Fibroblast of skin of left biceps (primary cell): ENCODE results near the gene ZNF821.
"Not testable (repeated sequence)": the region's sequence is repeated elsewhere in the genome, so short reads cannot be mapped to it uniquely, and the experiment has no call there.

Experiments used
- DNase-seq, 2 experiments: peaks; one replicate each; pipeline ENCODE4 v3.0.0-alpha.2; 2013; ENCODE audit warnings: low read depth in 2 of 2

Gene ZNF821, protein sequence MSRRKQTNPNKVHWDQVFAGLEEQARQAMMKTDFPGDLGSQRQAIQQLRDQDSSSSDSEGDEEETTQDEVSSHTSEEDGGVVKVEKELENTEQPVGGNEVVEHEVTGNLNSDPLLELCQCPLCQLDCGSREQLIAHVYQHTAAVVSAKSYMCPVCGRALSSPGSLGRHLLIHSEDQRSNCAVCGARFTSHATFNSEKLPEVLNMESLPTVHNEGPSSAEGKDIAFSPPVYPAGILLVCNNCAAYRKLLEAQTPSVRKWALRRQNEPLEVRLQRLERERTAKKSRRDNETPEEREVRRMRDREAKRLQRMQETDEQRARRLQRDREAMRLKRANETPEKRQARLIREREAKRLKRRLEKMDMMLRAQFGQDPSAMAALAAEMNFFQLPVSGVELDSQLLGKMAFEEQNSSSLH

DNA sequence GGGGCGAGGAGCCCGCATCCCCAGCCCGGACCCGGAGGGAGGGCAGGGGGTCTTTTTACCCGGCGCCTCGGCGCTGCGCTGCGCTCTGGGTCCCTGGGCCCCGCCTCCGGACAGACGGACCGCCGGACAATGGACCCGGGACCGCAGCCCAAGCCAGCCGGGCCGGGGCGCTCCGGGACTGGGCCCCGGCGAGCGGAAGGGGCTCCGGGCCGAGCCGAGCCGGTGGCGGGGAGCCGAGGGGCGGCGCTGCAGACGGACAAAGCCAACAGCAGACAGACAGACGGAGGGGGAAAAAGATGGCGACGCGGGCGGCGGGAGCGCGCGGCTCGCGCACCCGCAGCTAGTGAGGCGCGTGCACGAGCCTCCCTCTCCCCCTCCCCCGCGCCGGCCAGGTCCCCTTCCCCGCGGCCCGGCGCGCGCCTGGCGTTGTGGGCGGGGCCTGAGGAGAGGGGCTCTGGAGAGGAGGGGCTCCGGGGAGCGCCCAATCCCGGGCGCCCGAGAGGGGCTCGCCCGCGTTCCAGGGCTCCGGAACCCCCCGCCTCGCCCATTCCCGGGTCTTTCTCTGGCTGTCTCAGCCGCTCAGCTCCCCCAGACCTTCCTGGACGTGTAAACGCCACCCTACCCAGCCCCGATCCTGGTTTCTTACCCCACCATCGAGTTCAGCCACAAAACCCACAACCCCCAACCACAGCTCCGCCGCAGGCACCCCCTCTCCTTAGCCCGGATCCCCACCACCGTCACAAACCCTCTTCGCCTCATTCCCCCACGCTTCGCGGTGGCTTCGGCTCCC is at the start of gene ZNF821:
TSS of gene ZNF821 (minus strand) at position 334 of the 790 bp plus-strand sequence. CDS start 4,236 bp downstream, outside the sequence.
- peak in 1 of 2 experiments; percentile 57 for DNase-seq

DNA sequence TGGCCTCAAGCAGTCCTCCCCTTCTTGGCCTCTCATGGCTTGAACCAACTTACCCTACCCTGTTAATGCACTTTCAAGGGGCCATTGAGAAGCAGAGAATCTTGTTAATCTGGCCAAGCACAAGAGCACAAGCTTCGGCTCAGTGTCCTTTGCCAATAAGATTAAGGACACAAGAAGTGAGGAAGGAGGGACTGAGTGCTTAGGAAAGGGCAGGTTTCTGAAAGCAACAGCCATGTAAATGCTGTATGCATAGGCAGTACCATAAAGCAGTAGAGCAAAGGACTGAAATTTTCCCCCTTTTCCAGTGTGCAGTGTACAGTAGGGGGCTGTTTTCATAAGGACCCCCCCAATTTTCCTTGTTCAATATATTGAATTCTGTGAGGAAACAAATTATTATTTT is 49.0 kb upstream of the ZNF821 start:
- DNase-seq = no peak

DNA sequence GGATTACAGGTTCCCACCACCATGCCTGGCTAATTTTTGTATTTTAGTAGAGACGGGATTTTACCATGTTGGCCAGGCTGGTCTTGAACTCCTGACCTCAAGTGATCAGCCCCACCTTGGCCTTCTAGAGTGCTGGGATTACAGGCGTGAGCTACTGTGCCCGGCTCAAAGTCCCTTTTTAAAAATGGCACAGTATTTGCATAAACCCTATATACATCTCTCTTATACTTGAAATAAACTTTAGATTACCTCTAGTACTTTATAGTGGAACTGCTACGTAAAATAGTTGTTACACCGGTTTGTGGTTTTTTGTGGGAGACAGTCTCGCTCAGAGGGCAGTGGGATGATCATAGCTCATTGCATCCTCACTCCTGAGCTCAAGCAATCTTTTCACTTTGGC is 47.6 kb upstream of the ZNF821 start:
- DNase-seq = no peak

DNA sequence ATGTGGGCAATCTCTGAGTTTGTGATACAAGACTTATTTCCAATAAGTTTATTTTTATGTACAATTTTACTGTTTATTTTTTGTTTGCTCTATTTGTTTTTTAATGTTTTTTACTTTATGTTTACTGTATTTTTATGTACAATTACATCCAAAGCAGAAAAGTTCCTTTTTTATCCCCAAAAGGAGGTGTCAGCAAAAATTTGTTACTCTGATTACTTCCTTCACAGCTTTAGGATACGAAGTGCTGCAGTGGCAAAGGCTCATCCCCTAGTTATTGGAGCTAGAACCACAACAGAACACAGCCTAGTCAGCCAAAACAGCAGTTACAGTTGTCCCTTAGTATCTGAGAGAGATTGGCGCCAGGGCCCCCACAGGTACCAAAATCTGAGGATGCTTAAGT is 47.0 kb upstream of the ZNF821 start:
- no peak for DNase-seq

DNA sequence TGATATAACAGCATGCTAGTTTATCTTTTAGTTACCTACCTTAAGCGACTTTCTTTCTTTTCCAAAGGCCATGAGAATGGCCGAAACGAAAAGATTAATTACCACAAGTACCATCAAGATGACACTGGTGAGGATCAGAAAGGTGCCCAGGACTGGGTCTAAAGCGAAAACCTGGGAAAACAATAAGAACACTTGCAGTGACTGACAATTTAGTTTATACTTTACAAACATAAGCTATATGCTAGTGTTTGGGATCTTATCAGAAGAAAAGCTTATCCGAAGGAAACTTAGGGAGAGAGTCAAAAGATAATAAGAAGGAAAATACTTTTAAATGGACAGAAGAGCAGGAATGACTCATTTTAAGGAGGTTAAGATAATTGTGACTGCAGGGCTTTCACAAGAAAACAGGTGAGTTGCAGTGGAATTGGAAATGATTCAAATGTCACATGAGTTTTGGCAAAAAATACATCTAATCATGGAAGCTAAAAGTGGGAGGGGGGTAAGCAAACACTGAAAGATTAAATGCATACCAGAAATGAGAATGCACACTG is 46.1 kb upstream of the ZNF821 start:
- DNase-seq = no peak

DNA sequence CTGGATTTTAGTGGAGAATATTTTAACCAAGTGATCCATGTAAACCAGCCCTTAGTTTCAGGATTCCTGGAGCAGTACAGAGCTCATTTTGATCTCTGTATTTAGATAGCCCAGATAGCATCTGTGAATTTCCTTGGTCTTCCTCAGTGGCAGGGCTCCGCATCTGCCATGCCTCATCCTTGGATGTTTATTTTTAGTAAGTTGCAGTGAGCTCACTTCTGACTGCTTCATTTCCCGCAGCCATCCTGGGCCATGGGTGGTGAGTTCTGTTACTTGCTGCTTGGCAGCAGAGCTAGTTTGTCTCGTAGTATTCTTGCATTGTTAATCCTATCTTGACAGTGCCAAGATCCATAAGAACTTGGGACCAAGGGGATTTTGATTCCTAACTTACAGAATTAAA is 45.1 kb upstream of the ZNF821 start:
- no peak for DNase-seq

DNA sequence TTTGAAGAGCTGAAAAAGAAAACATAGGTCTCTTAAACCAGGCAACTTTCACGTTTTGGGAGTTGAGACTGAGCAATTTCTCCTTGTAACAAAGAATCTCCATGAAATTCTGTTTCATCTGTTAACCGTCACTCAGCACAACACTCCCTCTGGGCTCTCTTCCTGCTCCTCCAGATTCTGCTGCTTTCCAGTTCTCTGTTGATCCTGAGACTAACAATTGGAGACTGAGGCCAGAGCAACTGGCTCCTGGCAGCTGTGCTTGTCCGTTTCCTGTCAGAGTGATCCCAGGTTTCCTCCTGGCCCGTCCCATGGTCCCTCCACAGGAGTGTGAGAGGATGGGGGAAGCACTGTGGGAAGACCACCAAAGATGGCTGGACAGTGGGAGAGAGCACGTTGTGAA is 43.8 kb upstream of the ZNF821 start:
- DNase-seq = no peak

DNA sequence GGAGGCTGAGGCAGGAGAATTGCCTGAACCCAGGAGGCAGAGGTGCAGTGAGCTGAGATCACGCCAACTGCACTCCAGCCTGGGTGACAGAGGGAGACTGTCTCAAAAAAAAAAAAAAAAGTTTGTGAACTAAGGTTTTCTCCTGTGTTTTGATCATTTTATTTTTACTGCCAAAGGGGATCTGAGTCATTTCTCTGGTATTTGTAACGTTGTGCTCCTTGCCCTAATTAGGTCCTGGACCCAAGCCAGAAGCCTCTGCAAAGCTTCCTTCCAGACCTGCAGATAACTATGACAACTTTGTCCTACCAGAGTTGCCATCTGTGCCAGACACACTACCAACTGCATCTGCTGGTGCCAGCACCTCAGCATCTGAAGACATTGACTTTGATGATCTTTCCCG is 43.4 kb upstream of the ZNF821 start:
- peak; percentile 81 to 84 for DNase-seq

DNA sequence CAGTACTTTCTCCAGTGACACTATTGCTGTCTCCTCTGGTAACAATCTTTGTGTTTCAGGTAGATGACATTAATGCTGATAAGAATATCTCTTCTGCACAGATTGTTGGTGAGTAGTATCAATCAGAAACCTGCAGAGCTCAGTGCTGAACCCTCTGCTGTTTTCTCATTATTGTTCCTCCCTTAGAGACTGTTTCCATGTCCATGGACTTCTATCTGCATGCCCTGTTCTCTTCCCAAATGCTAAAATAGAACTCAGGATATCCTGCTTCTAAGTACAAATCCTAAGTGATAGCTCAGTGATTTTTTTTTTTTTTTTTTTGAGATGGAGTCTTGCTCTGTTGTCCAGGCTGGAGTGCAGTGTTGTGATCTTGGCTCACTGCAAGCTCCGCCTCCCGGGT is 40.7 kb upstream of the ZNF821 start:
- no peak for DNase-seq

DNA sequence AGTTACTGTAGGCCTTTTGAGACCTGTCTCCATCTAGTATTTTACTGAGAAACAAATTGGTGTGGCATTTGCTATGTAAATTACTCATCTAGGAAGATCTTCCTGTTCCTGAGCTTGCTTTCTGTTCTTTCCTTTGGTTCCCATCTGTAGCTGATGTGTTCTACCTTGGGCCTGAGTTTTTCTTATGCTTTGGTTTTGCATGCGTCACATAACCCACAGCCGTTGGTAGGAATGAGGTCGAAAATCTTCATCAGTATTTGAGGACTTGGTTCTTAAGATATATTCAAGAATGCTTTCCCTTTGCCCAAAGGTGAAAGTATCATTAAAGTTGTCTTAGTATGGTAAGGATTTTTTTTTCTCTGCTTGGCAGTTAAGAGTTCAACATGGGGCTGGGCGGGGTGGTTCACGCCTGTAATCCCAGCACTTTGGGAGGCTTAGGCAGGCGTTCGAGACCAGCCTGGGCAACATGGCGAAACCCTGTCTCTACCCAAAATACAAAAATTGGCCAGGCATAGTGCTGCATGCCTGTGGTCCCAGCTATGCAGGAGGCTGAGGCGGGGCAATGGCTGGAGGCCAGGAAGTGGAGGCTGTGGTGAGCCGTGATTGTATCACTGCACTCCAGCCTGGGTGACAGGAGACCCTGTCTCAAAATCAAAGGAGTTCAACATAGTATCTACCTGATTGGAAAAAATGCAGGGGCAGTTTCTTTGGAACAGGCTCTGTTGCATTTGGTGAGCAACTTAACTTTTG is 40.1 kb upstream of the ZNF821 start:
- DNase-seq = no peak

DNA sequence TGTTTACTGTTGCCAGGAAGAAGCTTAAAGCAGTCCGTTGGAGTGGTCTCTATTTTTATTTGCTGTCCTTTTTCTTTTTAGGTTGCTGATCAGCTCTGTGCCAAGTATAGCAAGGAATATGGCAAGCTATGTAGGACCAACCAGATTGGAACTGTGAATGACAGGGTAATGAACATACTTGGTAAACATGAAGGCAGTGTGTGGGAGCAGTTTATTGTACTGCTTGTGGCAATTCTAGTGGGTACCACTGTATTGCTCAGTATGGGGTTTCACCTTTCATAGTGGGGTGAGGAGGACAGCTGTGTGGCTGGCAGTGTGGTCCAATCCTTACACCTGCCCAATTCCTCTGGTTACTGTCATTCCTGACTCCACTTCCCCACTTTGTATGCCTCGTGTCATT is 36.7 kb upstream of the ZNF821 start:
- DNase-seq = no peak

DNA sequence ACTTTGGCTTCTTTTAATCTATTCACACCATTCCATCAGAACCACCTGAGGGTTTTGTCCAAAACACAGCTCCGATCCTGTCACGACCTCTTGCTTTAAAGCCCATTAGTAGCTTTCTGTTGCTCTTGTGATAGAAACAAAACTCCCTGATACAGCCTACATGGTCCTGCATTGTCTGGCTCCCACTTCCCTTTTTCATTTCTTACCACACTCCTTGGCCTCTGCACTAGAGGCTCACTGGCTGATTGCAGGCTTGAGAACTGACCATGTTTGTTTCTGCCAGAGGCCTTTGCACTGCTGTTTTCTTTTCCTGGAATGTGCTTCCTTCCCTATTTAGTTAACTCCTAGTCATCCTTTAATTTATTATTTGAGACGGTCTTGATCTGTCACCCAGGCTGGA is 35.1 kb upstream of the ZNF821 start:
- DNase-seq = no peak

DNA sequence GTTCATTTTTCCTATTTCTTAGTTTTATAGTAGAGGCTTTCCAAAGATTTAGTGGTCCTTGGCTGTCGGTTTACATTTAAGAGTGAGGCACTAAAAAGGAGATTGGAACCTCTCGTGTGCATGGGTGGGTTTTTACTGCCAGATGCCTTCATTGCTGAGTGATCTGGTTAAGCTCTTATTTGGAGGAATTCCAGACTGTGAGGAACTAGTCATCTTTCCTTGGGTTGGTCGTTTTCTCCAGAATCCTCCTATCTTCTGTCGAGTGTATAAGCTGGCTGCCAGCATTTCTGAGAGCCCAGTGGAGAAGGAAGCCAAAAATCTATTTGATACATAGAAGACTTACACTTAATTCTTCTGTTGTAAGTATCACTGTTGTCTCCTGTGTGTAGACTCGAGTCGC is 33.9 kb upstream of the ZNF821 start:
- no peak for DNase-seq

DNA sequence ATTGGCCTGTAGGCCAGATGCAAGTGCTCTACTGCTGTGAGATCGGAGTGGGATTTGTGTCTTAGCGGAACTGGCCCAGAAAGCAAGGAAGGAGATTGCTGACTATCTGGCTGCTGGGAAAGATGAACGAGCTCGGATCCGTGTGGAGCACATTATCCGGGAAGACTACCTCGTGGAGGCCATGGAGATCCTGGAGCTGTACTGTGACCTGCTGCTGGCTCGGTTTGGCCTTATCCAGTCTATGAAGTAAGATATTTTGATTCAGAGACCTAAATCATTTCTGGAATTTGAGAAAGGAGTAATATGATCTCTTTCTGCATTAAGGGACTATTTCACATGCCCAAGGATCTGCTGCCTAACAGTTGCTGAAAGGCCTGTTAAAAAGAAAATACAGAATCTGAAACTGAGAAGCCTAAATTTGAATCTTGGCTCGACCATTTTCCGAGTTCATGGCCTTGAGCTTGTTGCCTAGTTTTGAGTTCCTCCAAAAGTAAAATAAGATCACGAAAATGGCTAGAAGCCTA is 32.5 kb upstream of the ZNF821 start:
- DNase-seq = no peak

DNA sequence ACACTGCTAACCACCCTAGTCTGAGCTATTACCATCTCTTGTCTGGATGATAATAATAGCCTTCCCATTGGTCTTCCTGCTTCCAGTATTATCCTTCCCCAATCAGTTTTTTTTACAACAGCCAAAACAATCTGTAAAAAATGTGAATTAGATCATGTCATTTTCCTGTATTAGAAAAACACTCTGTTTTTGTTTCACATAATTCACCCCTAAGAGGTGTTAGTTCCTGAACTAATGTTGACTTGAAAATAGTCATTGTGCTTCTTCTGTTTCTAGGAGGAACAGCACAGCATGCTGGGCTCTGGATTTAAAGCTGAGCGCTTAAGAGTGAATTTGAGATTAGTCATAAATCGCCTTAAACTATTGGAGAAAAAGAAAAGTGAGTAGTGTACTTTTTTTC is 31.4 kb upstream of the ZNF821 start:
- no peak for DNase-seq

DNA sequence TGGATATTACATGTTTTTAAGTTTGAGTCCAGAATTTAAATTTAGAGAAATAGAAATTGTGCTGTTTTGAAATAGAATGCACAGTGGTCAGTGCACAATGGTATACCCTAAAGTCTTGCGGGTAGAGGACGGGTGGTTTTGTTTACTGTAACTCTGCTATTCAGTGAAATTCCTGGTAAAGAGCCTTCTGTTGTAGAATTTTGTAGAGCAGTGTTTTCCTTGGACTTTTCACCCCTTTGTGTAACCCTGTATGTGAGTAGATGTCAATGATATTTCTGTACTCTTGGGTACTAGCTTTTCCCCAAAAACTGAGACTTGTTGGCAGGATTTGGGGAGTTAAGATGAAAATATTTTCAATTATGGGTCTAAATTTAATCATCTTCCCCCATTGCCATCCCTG is 30.8 kb upstream of the ZNF821 start:
- DNase-seq = no peak

DNA sequence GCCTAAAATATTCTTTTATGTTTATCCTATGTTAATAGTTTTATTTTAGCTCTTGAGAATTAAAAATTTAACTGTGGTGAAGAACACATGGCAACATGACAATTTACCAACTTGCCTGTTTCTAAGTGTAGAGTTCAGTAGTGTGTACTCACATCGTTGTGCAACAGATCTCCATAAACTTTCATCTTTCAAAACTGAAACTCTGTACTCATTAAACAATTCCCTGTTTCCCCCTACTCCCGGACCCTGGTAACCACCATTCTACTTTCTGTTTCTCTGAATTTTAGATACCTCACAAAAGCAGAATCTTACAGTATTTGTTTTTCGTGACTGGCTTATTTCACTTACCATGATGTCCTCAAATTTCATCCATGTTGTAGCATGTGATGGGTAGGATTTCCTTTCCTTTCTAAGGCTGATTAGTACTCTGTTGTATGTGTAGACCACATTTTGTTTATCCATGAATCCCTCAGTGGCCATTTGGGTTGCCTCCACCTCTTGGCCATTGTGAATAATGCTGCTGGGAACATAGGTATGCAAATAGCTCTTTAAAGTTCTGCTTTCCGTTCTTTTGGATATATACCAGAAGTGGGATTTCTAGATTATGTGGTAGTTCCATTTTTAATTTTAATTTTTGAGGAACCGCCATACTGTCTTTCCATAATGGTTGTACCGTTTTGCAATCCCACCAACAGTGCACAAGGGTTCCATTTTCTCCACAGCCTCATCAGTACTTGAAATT is 28.7 kb upstream of the ZNF821 start:
- no peak for DNase-seq

DNA sequence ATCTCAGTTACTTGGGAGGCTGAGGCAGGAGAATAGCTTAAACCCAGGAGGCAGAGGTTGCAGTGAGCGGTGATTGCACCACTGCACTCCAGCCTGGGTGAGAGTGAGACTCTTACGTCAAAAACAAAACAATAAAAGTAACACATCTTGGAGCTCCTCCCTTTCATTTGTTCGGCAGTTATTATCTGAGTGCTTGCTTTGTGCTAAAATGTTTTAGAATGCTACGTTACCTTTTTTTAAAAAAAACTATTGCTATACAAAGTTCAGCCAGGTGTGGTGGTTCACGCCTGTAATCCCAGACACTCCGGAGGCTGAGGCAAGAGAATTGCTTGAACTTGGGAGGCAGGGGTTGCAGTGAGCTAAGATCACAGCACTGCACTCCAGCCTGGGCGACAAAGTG is 27.1 kb upstream of the ZNF821 start:
- DNase-seq = no peak

DNA sequence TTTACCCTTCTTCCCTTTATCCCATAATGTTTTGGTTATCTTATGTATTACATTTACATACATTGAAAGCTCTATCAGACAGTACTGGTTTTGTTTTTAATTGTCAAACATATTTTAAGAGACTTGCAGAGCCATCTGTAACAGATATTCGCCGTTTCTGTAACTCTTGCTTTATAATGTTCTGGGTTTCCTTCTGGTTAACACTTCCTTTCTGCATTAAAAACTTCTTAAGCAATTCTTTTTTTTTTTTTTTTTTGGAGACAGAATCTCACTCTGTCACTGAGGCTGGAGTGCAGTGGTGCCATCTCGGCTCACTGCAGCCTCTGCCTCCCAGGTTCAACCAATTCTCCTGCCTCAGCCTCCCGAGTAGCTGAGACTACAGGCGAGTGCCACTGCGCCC is 21.8 kb upstream of the ZNF821 start:
- DNase-seq = not testable (repeated sequence)

DNA sequence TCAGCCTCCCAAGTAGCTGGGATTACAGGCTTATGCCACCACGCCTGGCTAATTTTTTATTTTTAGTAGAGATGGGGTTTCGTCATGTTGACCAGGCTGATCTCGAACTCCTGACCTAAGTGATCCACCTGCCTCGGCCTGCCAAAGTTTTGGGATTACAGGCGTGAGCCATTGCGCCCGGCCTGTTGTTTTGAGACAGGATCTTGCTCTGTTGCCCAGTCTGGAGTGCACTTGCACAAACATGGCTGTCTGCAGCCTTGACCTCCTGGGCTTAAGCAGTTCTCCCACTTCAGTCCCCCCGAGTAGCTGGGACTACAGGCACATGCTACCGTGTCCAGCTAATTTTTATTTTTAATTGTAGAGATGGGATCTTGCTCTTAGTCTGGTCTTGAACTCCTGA is 20.3 kb upstream of the ZNF821 start:
- no peak for DNase-seq

DNA sequence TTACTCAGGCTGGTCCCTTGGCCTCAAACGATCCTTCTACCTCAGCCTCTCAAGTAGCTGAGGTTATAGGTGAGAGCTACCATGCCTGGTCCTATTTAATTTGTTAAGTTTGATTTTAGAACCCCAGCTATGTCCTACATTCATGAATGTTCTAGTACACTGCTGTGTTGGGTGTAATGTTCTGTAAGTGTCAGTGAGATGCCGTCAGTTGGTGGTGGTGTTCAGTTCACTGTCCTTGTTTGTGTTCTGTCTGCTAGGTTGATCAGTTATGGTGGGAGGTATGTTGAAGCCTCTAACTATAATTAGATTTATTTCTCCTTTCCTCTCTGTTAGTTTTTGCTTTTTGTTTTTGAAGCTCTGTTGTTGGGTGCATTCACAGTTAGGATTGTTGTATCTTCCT is 19.6 kb upstream of the ZNF821 start:
- no peak for DNase-seq
